Gastrocnemius medialis (tissue), 4 donors: ENCODE results near the gene F2RL2.

ENCODE experiments used
- CTCF ChIP-seq, 5 experiments: fragments of 450-650 bp in 3 of 5; fragments of 200-600 bp in 2 of 5; sonication (generic) in 2 of 5; IDR thresholded peaks in 4 of 5; conservative IDR thresholded peaks in 1 of 5; 1 replicate in 4 of 5; 2 replicates in 1 of 5; pipeline ENCODE4 v1.5.1; 2016 to 2019; ENCODE audit warnings: antibody characterized with exemption in 5 of 5, mild to moderate bottlenecking in 3 of 5, moderate library complexity in 3 of 5
- POLR2A ChIP-seq, 2 donors: fragments of 450-650 bp; IDR thresholded peaks; one replicate each; pipeline ENCODE4 v1.6.1; 2017; ENCODE audit warnings: antibody characterized with exemption in 2 of 2, mild to moderate bottlenecking in 2 of 2, moderate library complexity in 2 of 2

- TF ChIP-seq CTCF (IDR thresholded peaks at IDR 0.05 in 4 of 5, conservative IDR thresholded peaks at IDR 0.05 in 1 of 5) (no peak), POLR2A (IDR thresholded peaks at IDR 0.05) (no peak)
Observed at GRCh38 chr5:76667495-76667894, 44.3 kb upstream of the F2RL2 start.
